Fibroblast of the aortic adventitia (primary cell): ENCODE measurements around the gene GLRA3. TPM values are rescaled to one million over a fixed set of nuclear protein-coding genes. Genes with fewer than 3 reads are reported as not detected.
"Not testable (repeated sequence)": the region's sequence is repeated elsewhere in the genome, so short reads cannot be mapped to it uniquely, and the experiment has no call there.

Source experiments
- DNase-seq: peaks from one replicate; pipeline ENCODE4 v3.0.0-alpha.2; 2010; ENCODE audit warnings: low read depth
- H3K4me3 ChIP-seq: 2 replicates; pipeline ENCODE4 v1.5.1; 2011; ENCODE audit warnings: low read depth, mild to moderate bottlenecking, control low read depth, low read length, moderate library complexity
- total RNA-seq: library from RNA; depleted of rRNA; stranded (reverse); fragments of >200 nt; gene quantifications from 2 replicates; pipeline ENCODE4 v1.2.3, GENCODE V29; 2012; ENCODE audit warnings: low replicate concordance
- TF ChIP-seq, protein P1 (sequence below): IDR thresholded peaks from 2 replicates; pipeline ENCODE4 v1.5.1; 2011; ENCODE audit warnings: mild to moderate bottlenecking, low read length, control low read depth, inconsistent platforms; ENCODE audit not compliant: insufficient read depth

GLRA3 gene
- total RNA-seq, 1 donor = not detected

DNA sequence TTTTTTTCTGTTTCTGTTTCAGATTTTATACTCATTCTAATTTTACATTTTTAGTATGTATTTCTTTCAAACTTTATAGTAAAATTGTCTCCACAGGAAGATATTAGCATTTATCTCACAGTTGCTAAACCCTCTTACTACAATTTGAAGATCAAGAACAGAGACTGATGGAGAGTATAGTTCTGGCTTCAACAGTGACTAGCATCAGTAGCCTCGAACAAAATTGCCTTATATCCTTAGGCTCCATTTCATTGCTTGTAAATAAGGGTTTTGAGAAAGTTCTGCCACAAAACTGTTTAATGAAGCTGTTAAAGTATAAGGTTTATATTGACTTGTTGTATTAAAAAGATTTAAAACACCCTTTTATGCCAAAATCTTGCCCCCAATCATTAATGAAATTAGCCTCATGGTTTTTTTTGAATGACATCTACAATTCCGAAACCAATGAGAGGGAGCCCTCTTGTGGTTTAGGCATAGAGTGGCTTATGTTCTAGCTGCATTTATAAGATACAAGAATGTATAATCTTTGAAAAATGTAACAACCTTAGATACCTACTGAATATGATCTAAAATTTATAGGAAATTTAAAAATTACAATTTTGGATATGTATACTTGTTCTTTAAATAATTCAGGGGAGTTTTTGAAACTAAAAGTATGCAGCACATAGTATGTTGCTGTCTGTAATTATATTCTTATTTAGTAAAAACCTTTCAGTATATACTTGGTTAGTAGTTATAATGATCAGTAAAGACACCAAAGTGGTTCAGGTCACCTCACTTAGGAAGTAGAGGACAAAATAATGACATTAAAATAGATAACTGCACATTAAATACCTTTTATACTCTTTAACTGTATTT, 196.9 kb downstream of the GLRA3 start:
- H3K4me3 ChIP-seq = no peak overlapping the region
- TF ChIP-seq, protein P1, sequence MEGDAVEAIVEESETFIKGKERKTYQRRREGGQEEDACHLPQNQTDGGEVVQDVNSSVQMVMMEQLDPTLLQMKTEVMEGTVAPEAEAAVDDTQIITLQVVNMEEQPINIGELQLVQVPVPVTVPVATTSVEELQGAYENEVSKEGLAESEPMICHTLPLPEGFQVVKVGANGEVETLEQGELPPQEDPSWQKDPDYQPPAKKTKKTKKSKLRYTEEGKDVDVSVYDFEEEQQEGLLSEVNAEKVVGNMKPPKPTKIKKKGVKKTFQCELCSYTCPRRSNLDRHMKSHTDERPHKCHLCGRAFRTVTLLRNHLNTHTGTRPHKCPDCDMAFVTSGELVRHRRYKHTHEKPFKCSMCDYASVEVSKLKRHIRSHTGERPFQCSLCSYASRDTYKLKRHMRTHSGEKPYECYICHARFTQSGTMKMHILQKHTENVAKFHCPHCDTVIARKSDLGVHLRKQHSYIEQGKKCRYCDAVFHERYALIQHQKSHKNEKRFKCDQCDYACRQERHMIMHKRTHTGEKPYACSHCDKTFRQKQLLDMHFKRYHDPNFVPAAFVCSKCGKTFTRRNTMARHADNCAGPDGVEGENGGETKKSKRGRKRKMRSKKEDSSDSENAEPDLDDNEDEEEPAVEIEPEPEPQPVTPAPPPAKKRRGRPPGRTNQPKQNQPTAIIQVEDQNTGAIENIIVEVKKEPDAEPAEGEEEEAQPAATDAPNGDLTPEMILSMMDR = peak; percentile 90
- peak; percentile 73 for DNase-seq

DNA sequence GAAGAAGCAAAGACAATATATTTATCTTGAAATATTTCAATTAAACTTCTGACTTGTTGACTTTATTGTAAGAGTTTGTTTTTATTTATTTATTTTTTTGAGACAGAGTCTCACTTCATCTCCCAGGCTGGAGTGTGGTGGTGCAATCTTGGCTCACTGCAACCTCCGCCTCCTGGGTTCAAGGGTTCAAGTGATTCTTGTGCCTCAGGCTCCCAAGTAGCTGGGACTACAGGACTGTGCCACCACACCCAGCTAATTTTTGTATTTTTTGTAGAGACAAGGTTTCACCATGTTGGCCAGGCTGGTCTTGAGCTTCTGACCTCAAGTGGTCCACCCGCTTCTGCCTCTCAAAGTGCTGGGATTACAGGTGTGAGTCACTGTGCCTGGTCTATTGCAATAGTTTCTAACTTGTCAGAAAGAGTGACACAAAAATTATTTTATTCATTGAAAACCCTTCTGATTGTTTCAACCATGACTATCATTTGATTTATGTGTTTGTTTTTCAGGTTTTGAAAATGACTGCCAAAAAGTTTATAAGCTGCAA, 199.1 kb downstream of the GLRA3 start:
- DNase-seq, H3K4me3 ChIP-seq: not testable (repeated sequence)

DNA sequence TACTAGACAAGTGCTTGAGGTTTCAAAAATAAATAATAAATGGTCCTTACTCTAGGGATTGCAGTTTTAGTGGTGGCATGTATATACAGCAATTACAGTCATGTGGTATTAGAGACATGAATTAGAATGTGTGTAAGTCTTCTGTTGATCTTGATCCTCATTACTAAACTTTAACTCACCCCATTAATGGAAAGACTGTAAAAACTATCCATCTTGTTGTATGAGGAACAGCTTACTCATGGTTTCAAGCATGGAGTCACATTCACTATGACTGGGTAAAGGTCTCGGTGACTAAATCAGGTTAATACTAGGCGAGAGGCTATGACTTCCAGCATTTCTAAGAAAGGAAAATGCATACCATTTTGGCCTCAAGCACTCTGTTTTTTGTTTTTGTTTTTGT, 199.8 kb downstream of the GLRA3 start:
- TF ChIP-seq, protein P1 = no peak
- H3K4me3 ChIP-seq = no peak overlapping the region
- no peak for DNase-seq

DNA sequence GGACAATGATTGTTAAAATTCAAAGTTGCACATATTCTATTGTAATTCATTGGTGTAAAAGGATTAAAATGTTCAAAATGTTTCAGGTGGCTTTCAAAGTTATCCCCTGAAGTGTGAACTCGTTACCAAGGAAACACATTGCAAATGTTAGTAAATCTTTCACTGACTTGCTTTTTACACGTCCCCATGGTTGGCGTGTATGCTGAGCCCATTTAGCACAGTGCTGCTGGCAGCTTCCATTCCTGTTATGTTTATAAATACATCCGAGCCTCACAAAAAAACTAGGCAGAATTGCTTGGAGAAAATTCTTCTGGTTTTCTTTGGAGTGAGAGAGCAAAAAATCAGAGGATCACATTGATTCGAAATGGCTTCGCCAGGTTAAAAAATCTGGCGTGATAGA, 200.9 kb downstream of the GLRA3 start:
- DNase-seq = no peak
- H3K4me3 ChIP-seq = no peak overlapping the region
- TF ChIP-seq, protein P1 = no peak

DNA sequence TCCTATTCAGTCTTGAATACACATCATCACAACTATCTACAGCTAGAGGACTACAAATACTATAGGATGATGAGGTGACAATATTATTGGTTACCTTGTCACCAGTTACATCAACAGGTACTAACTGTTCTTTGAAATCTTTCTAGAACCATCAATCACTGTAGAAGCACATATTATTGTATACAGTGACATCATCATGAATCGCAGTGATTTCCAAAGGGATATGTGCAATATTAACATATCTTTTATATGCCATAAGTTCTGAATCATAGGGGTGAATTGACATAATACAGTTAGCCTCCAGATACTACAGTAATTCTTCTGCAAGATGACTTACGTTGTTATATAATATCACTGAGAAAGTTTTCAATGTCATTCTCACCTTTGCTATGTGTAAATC, 201.6 kb downstream of the GLRA3 start:
- no peak overlapping the region for H3K4me3 ChIP-seq
- TF ChIP-seq, protein P1 = no peak
- no peak for DNase-seq

DNA sequence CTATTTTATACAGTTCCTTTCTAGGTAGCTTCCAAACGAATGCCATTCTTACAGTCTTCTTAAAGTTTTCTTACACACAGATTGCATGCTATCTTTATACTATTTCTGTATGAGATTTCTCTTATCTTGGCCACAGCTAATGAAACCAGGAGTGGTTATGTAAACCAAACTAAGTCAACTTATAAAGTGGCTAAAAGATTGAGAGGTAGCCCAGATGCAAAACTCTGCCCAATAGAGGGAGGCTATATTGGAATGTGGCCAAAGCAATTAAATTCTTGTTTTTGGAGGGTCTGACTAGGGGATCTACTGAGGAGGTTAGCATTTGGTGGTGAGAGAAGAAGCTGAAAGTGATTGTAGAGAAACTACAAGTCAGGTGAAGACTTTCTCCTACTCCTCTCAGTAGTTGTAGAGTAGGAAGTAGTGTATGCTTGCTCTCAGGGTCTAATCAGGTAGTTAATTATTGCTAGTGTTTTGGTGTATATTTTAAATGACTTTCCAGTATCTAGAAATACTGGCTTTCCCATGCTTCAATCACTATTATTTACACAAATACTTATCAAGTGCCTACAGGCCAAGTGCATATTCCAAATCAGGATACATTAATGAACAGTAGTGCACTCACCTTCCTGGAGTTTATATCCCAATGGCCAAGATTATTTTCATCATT, 202.6 kb downstream of the GLRA3 start:
- DNase-seq = no peak
- TF ChIP-seq, protein P1 = no peak
- H3K4me3 ChIP-seq = no peak overlapping the region

DNA sequence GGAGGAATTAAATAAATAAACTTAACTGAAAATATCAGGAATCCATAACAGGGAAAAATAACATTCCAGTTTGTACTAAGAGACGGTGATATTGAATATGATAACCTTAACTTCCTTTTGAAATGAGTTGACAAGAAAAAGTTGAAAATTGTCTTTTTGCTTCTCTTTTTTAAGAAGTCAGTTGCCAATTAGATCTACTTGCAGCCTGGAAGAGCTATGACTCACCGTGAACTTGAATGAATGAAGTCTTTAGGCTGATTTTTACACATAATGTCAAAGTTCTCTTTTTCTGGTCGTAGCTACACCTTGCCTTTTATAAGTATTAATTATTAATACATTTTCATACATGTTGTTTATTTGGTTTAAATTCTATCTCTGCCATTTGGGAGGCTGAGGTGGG, 212.4 kb downstream of the GLRA3 start:
- TF ChIP-seq, protein P1 = no peak
- H3K4me3 ChIP-seq = no peak overlapping the region
- no peak for DNase-seq
